ENCODE measurements around the gene RNF123.
A peak's percentile ranks its signal among the peaks of the same experiment; 100 is the strongest.
"Not testable (repeated sequence)": the region's sequence is repeated elsewhere in the genome, so short reads cannot be mapped to it uniquely, and the experiment has no call there.

RNF123 gene

GRCh38 chr3:49721896-49722781 is 32.8 kb downstream of the RNF123 start:
- peak; percentile 46 for DNase-seq

GRCh38 chr3:49722896-49723295 is 33.5 kb downstream of the RNF123 start:
- DNase-seq, result no peak

GRCh38 chr3:49723296-49723627 is 33.9 kb downstream of the RNF123 start:
- peak; percentile 74 for DNase-seq

GRCh38 chr3:49723628-49724551 is 34.5 kb downstream of the RNF123 start, which contains the start of gene GMPPB:
GMPPB (minus strand) TSS chr3:49723951; CDS start chr3:49723726, 225 bp downstream.
- DNase-seq, result peak; percentile 99

- DNase-seq, result peak; percentile 54
These were observed 35.2 kb downstream of the RNF123 start for GRCh38 chr3:49724586-49724985.

- peak; percentile 45 for DNase-seq
These were observed 36.7 kb downstream of the RNF123 start for GRCh38 chr3:49725906-49726681.

GRCh38 chr3:49727154-49727923 is 38.0 kb downstream of the RNF123 start:
- DNase-seq, result peak; percentile 41

- peak; percentile 41 for DNase-seq
These were observed 38.6 kb downstream of the RNF123 start for GRCh38 chr3:49727924-49728361.

GRCh38 chr3:49729966-49730609 is 40.7 kb downstream of the RNF123 start:
- DNase-seq, result no peak

GRCh38 chr3:49732597-49732996 is 43.2 kb downstream of the RNF123 start:
- peak; percentile 37 for DNase-seq

GRCh38 chr3:49733551-49733950 is 44.2 kb downstream of the RNF123 start:
- peak; percentile 7 for DNase-seq

GRCh38 chr3:49734752-49735151 is 45.4 kb downstream of the RNF123 start:
- no peak for DNase-seq

- DNase-seq, result no peak
These were observed 48.8 kb downstream of the RNF123 start for GRCh38 chr3:49738067-49738713.

- no peak for DNase-seq
These were observed 51.1 kb downstream of the RNF123 start for GRCh38 chr3:49740427-49740826.

GRCh38 chr3:49745986-49746385 is 56.6 kb downstream of the RNF123 start:
- no peak for DNase-seq

- DNase-seq, result no peak
These were observed 58.6 kb downstream of the RNF123 start for GRCh38 chr3:49747792-49748480.

- DNase-seq, result not testable (repeated sequence)
These were observed 59.5 kb downstream of the RNF123 start for GRCh38 chr3:49748874-49749273.

GRCh38 chr3:49750056-49750455 is 60.7 kb downstream of the RNF123 start:
- DNase-seq, result no peak

- no peak for DNase-seq
These were observed 62.1 kb downstream of the RNF123 start for GRCh38 chr3:49751501-49751900.

- no peak for DNase-seq
These were observed 65.2 kb downstream of the RNF123 start for GRCh38 chr3:49754536-49754935.

Data from islet precursor cell (in vitro differentiated cells).